IMR-90 (cell line): ENCODE measurements around the gene ZNF362. TPM values are rescaled to one million over a fixed set of nuclear protein-coding genes. Genes with fewer than 3 reads are reported as not detected.
A peak's percentile ranks its signal among the peaks of the same experiment; 100 is the strongest.

Source experiments
- ATAC-seq: fragments of 200-7000 bp; cut with Tn5 transposase; 2 replicates; pipeline ENCODE4 v1.9.1; 2020; ENCODE audit warnings: low read depth, mild to moderate bottlenecking, moderate library complexity
- BruUV-seq: library from RNA; stranded (reverse); fragments of 400-500 nt; replicated peaks from 2 replicates; lab custom pipeline; 2021; lab: Mats Ljungman, UMichigan
- CTCF ChIA-PET: fragments of 300-600 bp; formaldehyde crosslinking; extraction: SDS; loops from one replicate; lab custom pipeline; 2021; ENCODE audit warnings: antibody characterized with exemption; lab: Yijun Ruan, JAX
- POLR2A ChIA-PET: fragments of 300-600 bp; sonication (Branson Sonifier 250); formaldehyde crosslinking; loops from one replicate; lab custom pipeline; 2022; ENCODE audit warnings: antibody characterized with exemption; ENCODE audit not compliant: unreplicated experiment; lab: Charles Lee
- DNase-seq: peaks from one replicate; pipeline ENCODE4 v3.0.0; 2013
- H2AFZ ChIP-seq: replicated peaks from 2 replicates; pipeline ENCODE3; 2013; ENCODE audit warnings: low read length, mild to moderate bottlenecking; ENCODE audit not compliant: poor library complexity
- H2AK5ac ChIP-seq: 2 replicates; pipeline ENCODE4 v1.6.1; 2013; ENCODE audit warnings: low read depth, low read length, inconsistent platforms
- H2AK9ac ChIP-seq: replicated peaks from 2 replicates; pipeline ENCODE3; 2013; ENCODE audit warnings: mild to moderate bottlenecking, low read depth, low read length, moderate library complexity; ENCODE audit not compliant: poor library complexity
- H2BK120ac ChIP-seq: 2 replicates; pipeline ENCODE4 v1.6.1; 2013; ENCODE audit warnings: low read depth, low read length, inconsistent platforms
- H2BK15ac ChIP-seq: 3 replicates; pipeline ENCODE4 v1.6.1; 2013; ENCODE audit warnings: low read depth, low read length, inconsistent platforms
- H2BK20ac ChIP-seq: 2 replicates; pipeline ENCODE4 v1.6.1; 2013; ENCODE audit warnings: low read depth, mild to moderate bottlenecking, inconsistent platforms, low read length, moderate library complexity
- H2BK5ac ChIP-seq: 2 replicates; pipeline ENCODE4 v1.6.1; 2013; ENCODE audit warnings: mild to moderate bottlenecking, low read depth, low read length, inconsistent platforms; ENCODE audit not compliant: poor library complexity, severe bottlenecking
- H3K14ac ChIP-seq: replicated peaks from 2 replicates; pipeline ENCODE4 v1.6.1; 2013; ENCODE audit warnings: low read depth, low read length, inconsistent platforms
- H3K18ac ChIP-seq: 2 replicates; pipeline ENCODE4 v1.6.1; 2013; ENCODE audit warnings: low read depth, low read length, control low read depth
- H3K23ac ChIP-seq: 2 replicates; pipeline ENCODE4 v1.6.1; 2013; ENCODE audit warnings: low read depth, low read length, inconsistent platforms
- H3K27ac ChIP-seq: 2 replicates; pipeline ENCODE4 v1.5.1; 2013; ENCODE audit warnings: mild to moderate bottlenecking, control low read depth, low read length; ENCODE audit not compliant: insufficient read depth
- H3K27me3 ChIP-seq: 2 replicates; pipeline ENCODE4 v1.6.1; 2013; ENCODE audit warnings: low read length; ENCODE audit not compliant: control insufficient read depth, insufficient read depth
- H3K36me3 ChIP-seq: 2 replicates; pipeline ENCODE4 v1.6.1; 2013; ENCODE audit warnings: low read length, mixed read lengths; ENCODE audit not compliant: control insufficient read depth, insufficient read depth
- H3K4ac ChIP-seq: 2 replicates; pipeline ENCODE4 v1.6.1; 2013; ENCODE audit warnings: low read depth, low read length, inconsistent platforms
- H3K4me1 ChIP-seq: 2 replicates; pipeline ENCODE4 v1.6.1; 2013; ENCODE audit warnings: low read length, mixed read lengths; ENCODE audit not compliant: control insufficient read depth, insufficient read depth
- H3K4me2 ChIP-seq: 2 replicates; pipeline ENCODE4 v1.6.1; 2013; ENCODE audit warnings: low read depth, mild to moderate bottlenecking, control low read depth, low read length, moderate library complexity
- H3K4me3 ChIP-seq: 2 replicates; pipeline ENCODE4 v1.5.1; 2013; ENCODE audit warnings: low read depth, mild to moderate bottlenecking, control low read depth, low read length, moderate library complexity; ENCODE audit not compliant: insufficient read depth
- H3K56ac ChIP-seq: 2 replicates; pipeline ENCODE4 v1.6.1; 2013; ENCODE audit warnings: low read length, inconsistent platforms; ENCODE audit not compliant: insufficient read depth; ENCODE audit errors: extremely low read depth
- H3K79me1 ChIP-seq, 2 experiments: 2 replicates each; pipeline ENCODE4 v1.6.1; 2013; ENCODE audit warnings: low read length in 2 of 2, inconsistent platforms in 1 of 2, low read depth in 1 of 2
- H3K9ac ChIP-seq: 2 replicates; pipeline ENCODE4 v1.6.1; 2013; ENCODE audit warnings: low read depth, low read length, control low read depth
- H3K9me1 ChIP-seq: 2 replicates; pipeline ENCODE4 v1.6.1; 2013; ENCODE audit warnings: low read length, inconsistent platforms; ENCODE audit not compliant: insufficient read depth
- H3K9me3 ChIP-seq: 2 replicates; pipeline ENCODE4 v1.6.1; 2013; ENCODE audit warnings: low read length; ENCODE audit not compliant: control insufficient read depth, insufficient read depth
- H4K20me1 ChIP-seq: 2 replicates; pipeline ENCODE4 v1.6.1; 2013; ENCODE audit warnings: low read length, inconsistent platforms; ENCODE audit not compliant: insufficient read depth
- H4K5ac ChIP-seq: 2 replicates; pipeline ENCODE4 v1.6.1; 2013; ENCODE audit warnings: mild to moderate bottlenecking, low read depth, low read length, control low read depth
- H4K8ac ChIP-seq, 2 experiments: 2 replicates each; pipeline ENCODE4 v1.6.1; 2013; ENCODE audit warnings: low read depth in 2 of 2, low read length in 2 of 2, control low read depth in 1 of 2, inconsistent platforms in 1 of 2
- H4K91ac ChIP-seq: 2 replicates; pipeline ENCODE4 v1.6.1; 2013; ENCODE audit warnings: low read depth, low read length, inconsistent platforms; ENCODE audit not compliant: insufficient read depth
- CEBPB ChIP-seq: IDR thresholded peaks from 2 replicates; pipeline ENCODE4 v1.6.1; 2012; ENCODE audit warnings: low read depth, low read length, improper control_type of control experiment
- POLR2A ChIP-seq: IDR thresholded peaks from 2 replicates; pipeline ENCODE4 v1.6.1; 2012; ENCODE audit warnings: mild to moderate bottlenecking, low read depth, low read length
- whole genome bisulfite sequencing, 2 experiments: methylation state at CpG; one replicate each; pipeline versions ENCODE4 v1.1.5 to v1.1.7; 2013; ENCODE audit warnings: missing lambda C conversion rate in 2 of 2; ENCODE audit not compliant: insufficient read length in 1 of 2; ENCODE audit errors: extremely low coverage in 2 of 2; 5-methylcytosine and 5-hydroxymethylcytosine counted together
- dilution Hi-C: fragments of 300-500 bp; cut with HindIII; formaldehyde crosslinking; loops from one replicate; pipeline ENCODE4 v1.14.3; 2018; ENCODE audit warnings: low sequenced_read_pairs; ENCODE audit not compliant: unreplicated experiment
- in situ Hi-C: fragments of 300-500 bp; cut with MboI; formaldehyde crosslinking; loops from 3 replicates; pipeline ENCODE4 v1.14.3; 2019; ENCODE audit warnings: low sequenced_read_pairs, inconsistent platforms, mixed read lengths
- intact Hi-C: fragments of 100-400 bp; cut with micrococcal nuclease; formaldehyde crosslinking; loops from 2 replicates; pipeline ENCODE4 v1.10.0; 2022
- polyA plus RNA-seq, 3 experiments: library from polyadenylated mRNA; depleted of rRNA; stranded (reverse); fragments of >200 nt; gene quantifications; 2 replicates each; pipeline ENCODE4 v1.2.3, GENCODE V29; 2012; ENCODE audit warnings: low replicate concordance in 1 of 3
- total RNA-seq: library from RNA; depleted of rRNA; stranded (reverse); fragments of >200 nt; gene quantifications from 2 replicates; pipeline ENCODE4 v1.2.3, GENCODE V29; 2012

Gene ZNF362
- total and polyA plus RNA-seq, 2 of the 4 experiments (the other 2 are of a cell fraction): 5.7 to 12.9 TPM

- Histone ChIP-seq H3K18ac (0 out of 2 replicates have a peak overlapping the region, but pooled peaks have one; percentile 10), H3K56ac (no peak overlapping the region), H3K4me3 (no peak overlapping the region), H4K5ac (no peak overlapping the region), H3K4me2 (no peak overlapping the region), H3K79me1 (peaks cover 55 to 82% of the 10 kb centered on the region in 2 experiments), H2AK5ac (no peak overlapping the region), H4K8ac (no peak overlapping the region), H2BK120ac (no peak overlapping the region), H3K27ac (peak overlapping the region; percentile 23; the same call in 1 of the 2 replicates), H3K14ac (no peak overlapping the region), H2BK5ac (no peak overlapping the region), H3K9ac (no peak overlapping the region), H3K4ac (0 out of 2 replicates have a peak overlapping the region, but pooled peaks have one; percentile 0), H3K27me3 (no peaks in the 10 kb centered on the region), H2AK9ac (no peak overlapping the region), H4K20me1 (peaks cover 80% of the 10 kb centered on the region), H3K9me1 (peaks cover 9% of the 10 kb centered on the region; the same call in 1 of the 2 replicates), H3K23ac (no peak overlapping the region), H2BK15ac (no peak overlapping the region), H3K4me1 (peaks cover 19% of the 10 kb centered on the region), H2BK20ac (no peak overlapping the region), H3K9me3 (no peaks in the 10 kb centered on the region), H2AFZ (no peak overlapping the region), H4K91ac (no peak overlapping the region), H3K36me3 (peaks cover 86% of the 10 kb centered on the region)
- TF ChIP-seq CEBPB (peak; percentile 48), POLR2A (no peak)
- in situ Hi-C loops: no loop called here
- ChIA-PET CTCF (no interaction called here), POLR2A (no interaction called here)
- intact Hi-C loops: loop anchor here (5.0 kb wide), 1 partner anchor 41 kb away; no protein-coding TSS in a partner anchor
- ATAC-seq (no peak), DNase-seq (no peak)
- WGBS, 2 experiments: no CpG with 5 or more reads among the region's 9 CpGs
- no TSS peak for BruUV-seq
- dilution Hi-C loops: no loop called here
These were observed 70.5 kb downstream of the ZNF362 start for GRCh38 chr1:33326785-33327184.
